Cerebellar cortex (tissue), 1 donor: ENCODE measurements around the gene ACSM5.
"Not testable (repeated sequence)": the region's sequence is repeated elsewhere in the genome, so short reads cannot be mapped to it uniquely, and the experiment has no call there.

Source experiments
- DNase-seq: peaks from one replicate; pipeline ENCODE4 v3.0.0-alpha.2; 2015; ENCODE audit warnings: low spot score

ACSM5 gene

GRCh38 chr16:20446652-20447393 is 37.5 kb downstream of the ACSM5 start:
- not testable (repeated sequence) for DNase-seq

GRCh38 chr16:20451364-20451763 is 42.0 kb downstream of the ACSM5 start, which contains the start of gene ACSM2A:
Gene ACSM2A (plus strand): TSS chr16:20451521. CDS start chr16:20460115, 8,594 bp downstream.
- not testable (repeated sequence) for DNase-seq

GRCh38 chr16:20453633-20454032 is 44.3 kb downstream of the ACSM5 start:
- DNase-seq = not testable (repeated sequence)

- not testable (repeated sequence) for DNase-seq
Observed at GRCh38 chr16:20459227-20459626, 49.9 kb downstream of the ACSM5 start.

- not testable (repeated sequence) for DNase-seq
Observed at GRCh38 chr16:20460313-20460712, 51.0 kb downstream of the ACSM5 start.

- DNase-seq = not testable (repeated sequence)
Observed at GRCh38 chr16:20468954-20469353, 59.6 kb downstream of the ACSM5 start.

GRCh38 chr16:20469930-20470329 is 60.6 kb downstream of the ACSM5 start:
- not testable (repeated sequence) for DNase-seq

GRCh38 chr16:20470732-20471131 is 61.4 kb downstream of the ACSM5 start:
- not testable (repeated sequence) for DNase-seq

GRCh38 chr16:20477188-20477744 is 67.9 kb downstream of the ACSM5 start:
- not testable (repeated sequence) for DNase-seq

- not testable (repeated sequence) for DNase-seq
Observed at GRCh38 chr16:20483989-20484388, 74.7 kb downstream of the ACSM5 start.

- no peak for DNase-seq
Observed at GRCh38 chr16:20484726-20485125, 75.4 kb downstream of the ACSM5 start.

GRCh38 chr16:20485408-20485807 is 76.1 kb downstream of the ACSM5 start:
- DNase-seq = no peak
